ENCODE results near the gene PITPNC1.

DNA sequence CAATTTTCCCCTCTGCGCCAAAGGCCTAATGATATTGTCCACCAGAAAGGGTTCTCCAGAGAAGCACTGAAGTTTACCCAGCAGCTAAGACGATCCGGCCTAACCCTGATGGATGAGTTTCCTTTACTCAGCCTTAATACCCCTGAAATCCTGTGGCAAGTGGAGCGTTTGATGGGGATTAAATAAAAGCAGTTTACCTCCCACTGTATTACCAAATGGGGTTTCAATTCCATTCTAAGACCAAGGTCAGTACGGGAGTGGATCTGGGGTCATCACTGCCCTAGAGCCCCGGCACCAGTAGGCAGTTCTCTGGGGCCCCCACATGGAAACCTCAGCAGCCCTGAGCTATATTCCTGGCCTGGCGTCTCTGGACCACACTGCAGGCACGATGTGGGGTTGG is 243.6 kb downstream of the PITPNC1 start:
- TF ChIP-seq, protein P1, sequence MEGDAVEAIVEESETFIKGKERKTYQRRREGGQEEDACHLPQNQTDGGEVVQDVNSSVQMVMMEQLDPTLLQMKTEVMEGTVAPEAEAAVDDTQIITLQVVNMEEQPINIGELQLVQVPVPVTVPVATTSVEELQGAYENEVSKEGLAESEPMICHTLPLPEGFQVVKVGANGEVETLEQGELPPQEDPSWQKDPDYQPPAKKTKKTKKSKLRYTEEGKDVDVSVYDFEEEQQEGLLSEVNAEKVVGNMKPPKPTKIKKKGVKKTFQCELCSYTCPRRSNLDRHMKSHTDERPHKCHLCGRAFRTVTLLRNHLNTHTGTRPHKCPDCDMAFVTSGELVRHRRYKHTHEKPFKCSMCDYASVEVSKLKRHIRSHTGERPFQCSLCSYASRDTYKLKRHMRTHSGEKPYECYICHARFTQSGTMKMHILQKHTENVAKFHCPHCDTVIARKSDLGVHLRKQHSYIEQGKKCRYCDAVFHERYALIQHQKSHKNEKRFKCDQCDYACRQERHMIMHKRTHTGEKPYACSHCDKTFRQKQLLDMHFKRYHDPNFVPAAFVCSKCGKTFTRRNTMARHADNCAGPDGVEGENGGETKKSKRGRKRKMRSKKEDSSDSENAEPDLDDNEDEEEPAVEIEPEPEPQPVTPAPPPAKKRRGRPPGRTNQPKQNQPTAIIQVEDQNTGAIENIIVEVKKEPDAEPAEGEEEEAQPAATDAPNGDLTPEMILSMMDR (IDR thresholded peaks at IDR 0.05): no peak
- TF ChIP-seq POLR2A (IDR thresholded peaks at IDR 0.05) (no peak), POLR2AphosphoS5 (IDR thresholded peaks at IDR 0.05) (no peak)

Measured in breast epithelium (tissue), 3 donors.